K562 (cell line): ENCODE measurements around the gene CAPN10. TPM values are rescaled to one million over a fixed set of nuclear protein-coding genes. Genes with fewer than 3 reads are reported as not detected.
A peak's percentile ranks its signal among the peaks of the same experiment; 100 is the strongest.

ENCODE experiments used
- ARID3B ChIP-seq: fragments of 250-450 bp; sonication (Bioruptor Pico); IDR thresholded peaks from 2 replicates; pipeline ENCODE4 v1.4.0; 2020; ENCODE audit warnings: borderline replicate concordance
- ARNT ChIP-seq, 2 experiments: fragments of 450-650 bp; IDR thresholded peaks; 2 replicates each; pipeline ENCODE4 v1.6.1; 2016; ENCODE audit warnings: mild to moderate bottlenecking in 1 of 2
- ASH1L ChIP-seq: fragments of 450-650 bp; IDR thresholded peaks from 2 replicates; pipeline ENCODE4 v1.6.1; 2018; ENCODE audit warnings: borderline replicate concordance, mild to moderate bottlenecking, low read depth; ENCODE audit not compliant: partially characterized antibody
- ATF1 ChIP-seq, 2 experiments: fragments of 450-650 bp in 1 of 2; IDR thresholded peaks; 2 replicates each; pipeline ENCODE4 v1.6.1; 2016; ENCODE audit warnings: missing compliant biosample characterization in 1 of 2, missing genetic modification characterization in 1 of 2
- ATF7 ChIP-seq: fragments of 450-650 bp; IDR thresholded peaks from 2 replicates; pipeline ENCODE4 v1.7.1; 2014; ENCODE audit warnings: mild to moderate bottlenecking, moderate library complexity
- CCAR2 ChIP-seq: fragments of 200-400 bp; formaldehyde crosslinking; IDR thresholded peaks from 2 replicates; pipeline ENCODE4 v1.6.1; 2017; ENCODE audit warnings: mild to moderate bottlenecking, low read depth, low read length
- EGR1 ChIP-seq: fragments of 450-650 bp; conservative IDR thresholded peaks from 2 replicates; pipeline ENCODE4 v1.6.1; 2017; ENCODE audit warnings: mild to moderate bottlenecking
- ILK ChIP-seq: fragments of 450-650 bp; IDR thresholded peaks from 2 replicates; pipeline ENCODE4 v1.6.1; 2016; ENCODE audit warnings: missing genetic modification characterization, low read depth, mild to moderate bottlenecking, missing compliant biosample characterization, moderate library complexity, borderline replicate concordance
- MEF2D ChIP-seq: conservative IDR thresholded peaks from 2 replicates; pipeline ENCODE4 v1.6.1; 2016; ENCODE audit warnings: low read depth, missing genetic modification characterization, missing compliant biosample characterization
- MYC ChIP-seq, 2 experiments: fragments of 250-450 bp in 1 of 2; sonication (Bioruptor Pico) in 1 of 2; IDR thresholded peaks; 2 replicates each; pipeline versions ENCODE4 v1.5.1 to v1.6.1; 2012 to 2021; ENCODE audit warnings: low read depth in 2 of 2, borderline replicate concordance in 1 of 2, improper control_type of control experiment in 1 of 2, low read length in 1 of 2, mild to moderate bottlenecking in 1 of 2, moderate library complexity in 1 of 2
- NEUROD1 ChIP-seq: fragments of 150-350 bp; IDR thresholded peaks from 2 replicates; pipeline ENCODE4 v1.6.1; 2014; ENCODE audit warnings: borderline replicate concordance, low read length, low read depth; ENCODE audit not compliant: partially characterized antibody
- NR1H2 ChIP-seq: sonication (generic); formaldehyde crosslinking; IDR thresholded peaks from 2 replicates; pipeline ENCODE4 v1.4.0; 2020; ENCODE audit warnings: mild to moderate bottlenecking, missing genetic modification reagents
- PHB ChIP-seq: fragments of 250-450 bp; sonication (Bioruptor Pico); IDR thresholded peaks from 2 replicates; pipeline ENCODE4 v1.5.0; 2021
- PHF8 ChIP-seq: fragments of 200-600 bp; sonication (generic); IDR thresholded peaks from 2 replicates; pipeline ENCODE4 v1.6.1; 2012; ENCODE audit warnings: mixed run types, mild to moderate bottlenecking, inconsistent platforms, low read length, moderate library complexity, borderline replicate concordance
- POLR2H ChIP-seq: IDR thresholded peaks from 2 replicates; pipeline ENCODE4 v1.6.1; 2016; ENCODE audit warnings: missing genetic modification characterization, low read depth, mild to moderate bottlenecking, control low read depth, missing compliant biosample characterization, moderate library complexity
- POLR3A ChIP-seq: IDR thresholded peaks from 2 replicates; pipeline ENCODE4 v1.6.1; 2011; ENCODE audit warnings: borderline replicate concordance, mild to moderate bottlenecking, moderate library complexity; ENCODE audit not compliant: insufficient read length, insufficient read depth; ENCODE audit errors: extremely low read depth
- PTTG1 ChIP-seq: fragments of 450-650 bp; IDR thresholded peaks from 2 replicates; pipeline ENCODE4 v1.6.1; 2016; ENCODE audit warnings: low read depth, mild to moderate bottlenecking, missing genetic modification characterization, missing compliant biosample characterization
- RFX1 ChIP-seq: fragments of 450-650 bp; IDR thresholded peaks from 2 replicates; pipeline ENCODE4 v1.6.1; 2016; ENCODE audit warnings: mild to moderate bottlenecking, moderate library complexity
- SOX6 ChIP-seq: fragments of 450-650 bp; IDR thresholded peaks from 2 replicates; pipeline ENCODE4 v1.6.1; 2014; ENCODE audit warnings: mild to moderate bottlenecking
- TCF7L2 ChIP-seq: fragments of 150-350 bp; IDR thresholded peaks from 2 replicates; pipeline ENCODE4 v1.6.1; 2016; ENCODE audit warnings: low read depth, mild to moderate bottlenecking, low read length, moderate library complexity
- ZBED1 ChIP-seq: IDR thresholded peaks from 2 replicates; pipeline ENCODE4 v1.6.1; 2014
- ZNF232 ChIP-seq: sonication (generic); formaldehyde crosslinking; IDR thresholded peaks from 2 replicates; pipeline ENCODE4 v1.8.0; 2022; ENCODE audit warnings: mild to moderate bottlenecking, missing genetic modification reagents
- ZNF639 ChIP-seq, 2 experiments: fragments of 200-800 bp in 1 of 2; sonication (Bioruptor generic) in 1 of 2; sonication (generic) in 1 of 2; formaldehyde crosslinking in 1 of 2; IDR thresholded peaks in 1 of 2; conservative IDR thresholded peaks in 1 of 2; 2 replicates each; pipeline versions ENCODE4 v1.5.0 to v1.6.1; 2016 to 2020; ENCODE audit warnings: missing compliant biosample characterization in 1 of 2, missing genetic modification characterization in 1 of 2, missing genetic modification reagents in 1 of 2
- ZNF699 ChIP-seq: fragments of 250-450 bp; sonication (Bioruptor Pico); IDR thresholded peaks from 2 replicates; pipeline ENCODE4 v1.8.0; 2021; ENCODE audit warnings: mild to moderate bottlenecking, moderate library complexity; ENCODE audit not compliant: insufficient replicate concordance
- polyA plus RNA-seq, 8 experiments: library from polyadenylated mRNA; depleted of rRNA in 4 of 8; stranded (reverse) in 5 of 8; unstranded in 3 of 8; fragments of >200 nt; fragmentation: Nextera tagmentation in 2 of 8; fragmentation: Illumina TruSeq in 1 of 8; extraction: Ambion mirVana in 2 of 8; extraction: Trizol in 1 of 8; gene quantifications; 2 replicates each; pipeline versions ENCODE4 v1.2.1 to v1.2.3, GENCODE V29; 2011 to 2014; ENCODE audit warnings: inconsistent platforms in 1 of 8, missing spikeins in 1 of 8
- total RNA-seq, 7 experiments: library from RNA; depleted of rRNA in 6 of 7; stranded (reverse); fragments of >200 nt in 6 of 7; fragmentation: Illumina TruSeq in 2 of 7; extraction: Trizol in 2 of 7; gene quantifications; 2 replicates each; pipeline versions ENCODE4 v1.2.1 to v1.2.3, GENCODE V29; 2011 to 2021; ENCODE audit warnings: low replicate concordance in 1 of 7

The CAPN10 gene
- total and polyA plus RNA-seq, 9 of the 15 experiments (the other 6 are each of a cell fraction or from before 2014, with no cell fraction given) = 0.08 to 26.1 (median 8.4) TPM

- TF ChIP-seq RFX1 = no peak
- TF ChIP-seq MYC (IDR thresholded peaks at IDR 0.05; ENCODE audit: low read depth, low read length) = 0 out of 2 replicates have a peak, but pooled peaks have one; percentile 28
- no peak for TF ChIP-seq MYC (CRISPR knock-in tag; IDR thresholded peaks at IDR 0.05; ENCODE audit: borderline replicate concordance, low read depth)
- TF ChIP-seq ZNF232 = no peak
- TF ChIP-seq POLR3A = no peak
- no peak for TF ChIP-seq NR1H2
- TF ChIP-seq PHF8 = no peak
- no peak for TF ChIP-seq ZBED1
- TF ChIP-seq TCF7L2 = no peak
- TF ChIP-seq ATF1 (CRISPR knock-in tag; IDR thresholded peaks at IDR 0.05) = no peak
- TF ChIP-seq ATF1 (tag; IDR thresholded peaks at IDR 0.05) = no peak
- no peak for TF ChIP-seq PHB (CRISPR knock-in tag)
- no peak for TF ChIP-seq POLR2H (tag)
- peak; percentile 65 for TF ChIP-seq ATF7
- no peak for TF ChIP-seq EGR1
- TF ChIP-seq MEF2D = no peak
- peak; percentile 64 for TF ChIP-seq SOX6
- no peak for TF ChIP-seq ZNF699 (CRISPR knock-in tag)
- no peak for TF ChIP-seq ARNT (IDR thresholded peaks at IDR 0.05)
- TF ChIP-seq CCAR2 = no peak
- peak; percentile 20 for TF ChIP-seq NEUROD1
- TF ChIP-seq PTTG1 (tag) = no peak
- TF ChIP-seq ZNF639 (CRISPR knock-in tag; conservative IDR thresholded peaks at IDR 0.05 in 1 of 2, IDR thresholded peaks at IDR 0.05 in 1 of 2) = no peak
- TF ChIP-seq ARID3B (CRISPR knock-in tag) = no peak
- TF ChIP-seq ASH1L = no peak
- no peak for TF ChIP-seq ILK
Measured at GRCh38 chr2:240604291-240604938, 17.9 kb downstream of the CAPN10 start (continued).
